ENCODE data around the gene GOLGA8H.
"Not testable (repeated sequence)": the region's sequence is repeated elsewhere in the genome, so short reads cannot be mapped to it uniquely, and the experiment has no call there.

The GOLGA8H gene

GRCh38 chr15:30603796-30604195 is at the start of gene GOLGA8H:
Gene GOLGA8H (plus strand): TSS chr15:30604028. CDS start chr15:30604126, 98 bp downstream.
- not testable (repeated sequence) for H3K4me3 Mint-ChIP-seq; H3K9me3 Mint-ChIP-seq; H3K36me3 Mint-ChIP-seq (ENCODE audit: low read depth); H3K4me1 Mint-ChIP-seq; H3K27ac Mint-ChIP-seq; DNase-seq; H3K27me3 Mint-ChIP-seq (ENCODE audit: low read depth, poor library complexity)

- H3K27ac Mint-ChIP-seq; H3K4me3 Mint-ChIP-seq; H3K9me3 Mint-ChIP-seq; H3K4me1 Mint-ChIP-seq; H3K27me3 Mint-ChIP-seq (ENCODE audit: low read depth, poor library complexity); H3K36me3 Mint-ChIP-seq (ENCODE audit: low read depth): not testable (repeated sequence)
- peak; percentile 13 for DNase-seq
Measured at GRCh38 chr15:30566949-30567348, 36.9 kb upstream of the GOLGA8H start.

DNA sequence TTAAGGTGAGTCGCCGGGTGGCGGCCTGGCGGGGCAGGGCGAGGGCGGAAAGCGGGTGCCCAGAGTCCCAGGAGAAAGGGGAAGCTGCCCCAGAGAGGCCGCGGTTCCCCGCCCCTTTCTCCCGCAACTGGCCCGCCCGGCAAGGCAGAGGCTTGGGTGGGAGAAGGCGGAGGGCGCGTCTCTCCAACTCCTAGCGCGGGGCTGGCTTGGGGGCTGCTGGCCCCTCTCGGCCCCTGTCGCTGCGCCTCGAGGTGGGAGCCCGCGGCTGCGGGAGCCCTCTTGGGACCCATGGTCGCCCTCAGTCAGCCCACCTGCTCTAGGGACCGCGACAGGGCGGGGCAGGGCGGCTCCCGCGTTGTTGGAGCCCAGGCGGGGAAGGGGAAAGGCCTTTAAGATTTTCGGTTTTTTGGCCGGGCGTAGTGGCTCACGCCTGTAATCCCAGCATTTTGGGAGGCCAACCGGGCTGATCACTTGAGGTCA is 30.8 kb upstream of the GOLGA8H start:
- H3K27ac Mint-ChIP-seq; H3K4me3 Mint-ChIP-seq; H3K27me3 Mint-ChIP-seq (ENCODE audit: low read depth, poor library complexity); H3K4me1 Mint-ChIP-seq; H3K9me3 Mint-ChIP-seq; H3K36me3 Mint-ChIP-seq (ENCODE audit: low read depth); DNase-seq: not testable (repeated sequence)

DNA sequence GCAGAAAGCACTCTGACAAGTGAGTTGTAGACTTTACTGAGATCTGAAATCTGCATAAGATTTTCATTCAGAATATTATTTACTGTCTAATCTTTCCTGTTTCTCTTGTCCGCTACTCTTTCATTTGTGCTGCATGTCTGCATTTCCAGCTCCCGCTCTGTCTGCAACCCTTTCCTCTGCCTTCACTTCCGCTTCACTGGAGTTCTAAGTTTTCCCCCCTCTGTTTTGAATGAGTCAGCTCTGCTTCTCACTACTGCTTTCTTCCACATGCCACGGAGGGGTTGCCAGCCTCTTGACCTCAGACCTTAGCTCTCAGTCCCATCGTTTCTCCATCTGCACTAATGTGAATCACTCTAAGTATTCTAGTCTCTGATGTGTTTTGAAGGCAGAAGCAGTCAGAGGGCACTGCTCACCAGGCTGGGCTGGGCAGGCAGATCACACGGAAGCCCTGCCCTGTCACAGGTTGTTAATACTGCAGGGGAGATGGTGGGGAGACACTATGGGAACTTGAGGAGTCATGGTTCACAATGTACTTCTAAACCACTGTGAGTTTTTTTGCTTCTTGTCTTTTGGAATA is 24.3 kb upstream of the GOLGA8H start:
- H3K27ac Mint-ChIP-seq; H3K9me3 Mint-ChIP-seq; H3K4me1 Mint-ChIP-seq; H3K27me3 Mint-ChIP-seq (ENCODE audit: low read depth, poor library complexity); DNase-seq; H3K4me3 Mint-ChIP-seq; H3K36me3 Mint-ChIP-seq (ENCODE audit: low read depth): not testable (repeated sequence)

GRCh38 chr15:30580716-30581115 is 23.1 kb upstream of the GOLGA8H start:
- not testable (repeated sequence) for H3K9me3 Mint-ChIP-seq; H3K4me1 Mint-ChIP-seq; H3K27ac Mint-ChIP-seq; H3K27me3 Mint-ChIP-seq (ENCODE audit: low read depth, poor library complexity); DNase-seq; H3K4me3 Mint-ChIP-seq; H3K36me3 Mint-ChIP-seq (ENCODE audit: low read depth)

DNA sequence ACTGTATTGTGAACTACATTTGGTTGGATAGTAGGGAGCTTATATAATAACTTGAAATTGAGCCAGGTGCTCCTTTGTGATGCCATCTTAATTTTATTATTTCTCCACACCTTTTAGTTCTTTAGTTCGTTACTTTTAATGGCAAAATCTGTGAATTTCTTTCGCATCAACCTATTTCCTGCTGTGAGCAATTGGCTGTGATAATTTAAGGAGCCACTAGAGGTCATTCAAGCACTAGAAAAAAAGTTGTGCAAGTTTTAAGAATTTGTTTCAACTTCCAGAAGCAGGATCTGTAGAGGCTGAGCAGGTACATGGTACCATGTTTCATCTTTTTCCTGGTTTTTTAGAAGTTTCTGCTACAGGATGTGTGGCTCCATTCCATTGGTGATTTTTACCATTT is 4.9 kb upstream of the GOLGA8H start:
- DNase-seq; H3K27me3 Mint-ChIP-seq (ENCODE audit: low read depth, poor library complexity); H3K36me3 Mint-ChIP-seq (ENCODE audit: low read depth); H3K4me1 Mint-ChIP-seq; H3K27ac Mint-ChIP-seq; H3K9me3 Mint-ChIP-seq; H3K4me3 Mint-ChIP-seq: not testable (repeated sequence)
- TF ChIP-seq, protein P1, sequence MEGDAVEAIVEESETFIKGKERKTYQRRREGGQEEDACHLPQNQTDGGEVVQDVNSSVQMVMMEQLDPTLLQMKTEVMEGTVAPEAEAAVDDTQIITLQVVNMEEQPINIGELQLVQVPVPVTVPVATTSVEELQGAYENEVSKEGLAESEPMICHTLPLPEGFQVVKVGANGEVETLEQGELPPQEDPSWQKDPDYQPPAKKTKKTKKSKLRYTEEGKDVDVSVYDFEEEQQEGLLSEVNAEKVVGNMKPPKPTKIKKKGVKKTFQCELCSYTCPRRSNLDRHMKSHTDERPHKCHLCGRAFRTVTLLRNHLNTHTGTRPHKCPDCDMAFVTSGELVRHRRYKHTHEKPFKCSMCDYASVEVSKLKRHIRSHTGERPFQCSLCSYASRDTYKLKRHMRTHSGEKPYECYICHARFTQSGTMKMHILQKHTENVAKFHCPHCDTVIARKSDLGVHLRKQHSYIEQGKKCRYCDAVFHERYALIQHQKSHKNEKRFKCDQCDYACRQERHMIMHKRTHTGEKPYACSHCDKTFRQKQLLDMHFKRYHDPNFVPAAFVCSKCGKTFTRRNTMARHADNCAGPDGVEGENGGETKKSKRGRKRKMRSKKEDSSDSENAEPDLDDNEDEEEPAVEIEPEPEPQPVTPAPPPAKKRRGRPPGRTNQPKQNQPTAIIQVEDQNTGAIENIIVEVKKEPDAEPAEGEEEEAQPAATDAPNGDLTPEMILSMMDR (IDR thresholded peaks at IDR 0.05): peak; percentile 19

DNA sequence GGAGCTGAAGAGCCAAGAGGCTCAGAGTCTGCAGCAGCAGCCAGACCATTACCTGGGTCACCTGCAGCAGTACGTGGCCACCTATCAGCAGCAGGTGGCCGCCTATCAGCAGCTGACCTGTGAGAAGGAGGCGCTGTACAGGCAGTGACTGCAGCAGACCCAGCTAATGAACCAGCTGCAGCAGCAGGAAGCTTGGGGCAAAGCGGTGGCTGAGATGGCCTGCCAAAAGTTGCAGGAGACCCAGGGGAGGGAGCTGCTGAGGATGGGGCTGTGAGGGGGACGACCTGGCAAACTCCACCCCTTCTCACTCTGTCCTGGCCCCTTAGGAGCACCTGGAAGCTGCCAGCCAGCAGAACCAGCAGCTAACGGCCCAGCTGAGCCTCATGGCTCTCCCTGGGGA is 8.4 kb downstream of the GOLGA8H start:
- not testable (repeated sequence) for H3K4me3 Mint-ChIP-seq; DNase-seq; H3K36me3 Mint-ChIP-seq (ENCODE audit: low read depth); H3K9me3 Mint-ChIP-seq; H3K4me1 Mint-ChIP-seq; H3K27ac Mint-ChIP-seq; H3K27me3 Mint-ChIP-seq (ENCODE audit: low read depth, poor library complexity)

GRCh38 chr15:30621342-30621741 is 17.5 kb downstream of the GOLGA8H start:
- H3K4me1 Mint-ChIP-seq: peaks cover 11% of the 10 kb centered on the region
- not testable (repeated sequence) for H3K4me3 Mint-ChIP-seq; H3K27ac Mint-ChIP-seq; H3K27me3 Mint-ChIP-seq (ENCODE audit: low read depth, poor library complexity); H3K36me3 Mint-ChIP-seq (ENCODE audit: low read depth); H3K9me3 Mint-ChIP-seq; DNase-seq
- TF ChIP-seq, protein P1 (IDR thresholded peaks at IDR 0.05): peak; percentile 30

DNA sequence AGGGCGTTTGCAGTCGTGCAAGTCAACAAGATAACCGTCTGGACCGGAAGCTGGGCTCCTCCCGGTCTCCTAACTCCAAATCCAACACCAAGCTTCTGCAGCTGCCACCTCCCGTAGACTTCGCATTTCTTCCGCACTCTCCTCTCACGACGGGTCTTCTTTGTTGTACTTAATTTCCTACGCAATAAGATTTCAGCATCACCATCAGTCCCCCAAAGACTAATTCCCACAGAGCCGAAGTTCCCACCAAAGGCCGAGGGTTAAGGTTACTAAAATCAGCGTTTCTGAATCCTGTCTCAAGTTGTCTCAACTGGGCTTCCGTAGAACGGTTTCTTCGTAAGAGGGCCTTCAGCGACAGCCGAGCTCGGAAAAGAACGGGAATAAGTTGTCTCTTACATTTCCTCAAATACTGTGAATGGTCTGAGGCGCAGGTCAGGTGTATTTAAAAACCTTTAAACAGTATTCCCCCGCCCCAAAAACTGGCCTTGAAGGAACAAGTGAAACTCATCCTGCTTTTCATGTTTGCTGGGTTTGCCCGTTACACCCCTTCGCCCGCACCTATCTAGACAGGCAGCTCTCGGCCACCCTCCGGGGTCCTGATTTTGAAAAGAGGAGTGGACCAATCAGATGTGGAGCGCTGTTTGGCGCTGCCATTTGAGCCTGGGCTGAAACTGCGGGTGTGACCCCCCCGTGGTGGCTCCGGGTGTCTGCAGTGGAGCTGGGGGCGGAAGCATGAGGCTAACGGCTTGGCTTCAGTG is 21.8 kb downstream of the GOLGA8H start, which contains the start of gene ARHGAP11B:
Gene ARHGAP11B (plus strand): TSS at position 693 of the 758 bp plus-strand sequence.
- H3K27ac Mint-ChIP-seq: peak within 1 kb of the TSS; percentile 99
- H3K9me3 Mint-ChIP-seq: not testable (repeated sequence)

DNA sequence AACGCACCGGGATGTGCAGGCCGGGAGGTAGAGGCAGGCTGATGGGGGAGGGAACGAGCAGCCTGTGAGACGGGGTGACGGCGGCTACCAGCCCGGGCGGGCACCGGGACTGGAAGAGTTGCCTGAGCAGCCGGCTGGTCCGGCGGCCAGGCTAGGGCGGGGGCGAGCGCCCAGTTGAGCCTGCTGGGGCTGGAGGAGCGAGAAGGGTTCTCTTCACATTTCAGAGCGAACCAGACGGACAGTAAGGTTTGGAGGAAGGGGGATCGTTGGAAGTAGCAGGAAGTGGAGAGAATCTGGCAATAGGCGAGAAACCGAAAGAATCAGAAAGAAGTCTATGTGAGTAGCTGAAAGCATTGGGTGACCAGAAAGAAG is 22.4 kb downstream of the GOLGA8H start:
- not testable (repeated sequence) for H3K27me3 Mint-ChIP-seq (ENCODE audit: low read depth, poor library complexity); H3K9me3 Mint-ChIP-seq; H3K36me3 Mint-ChIP-seq (ENCODE audit: low read depth)
- peaks cover 31% of the 10 kb centered on the region for H3K4me1 Mint-ChIP-seq
- peak overlapping the region; percentile 98 for H3K4me3 Mint-ChIP-seq
- peak overlapping the region; percentile 99 for H3K27ac Mint-ChIP-seq
- DNase-seq: peak; percentile 15

More for the DNA sequence above, 21.8 kb downstream of the GOLGA8H start, which contains the start of gene ARHGAP11B:
- not testable (repeated sequence) for H3K36me3 Mint-ChIP-seq (ENCODE audit: low read depth); H3K27me3 Mint-ChIP-seq (ENCODE audit: low read depth, poor library complexity)
- Mint-ChIP-seq H3K4me1 (peaks cover 31% of the 10 kb centered on the region), H3K4me3 (peak within 1 kb of the TSS; percentile 98)
- peak; percentile 90 for DNase-seq

DNA sequence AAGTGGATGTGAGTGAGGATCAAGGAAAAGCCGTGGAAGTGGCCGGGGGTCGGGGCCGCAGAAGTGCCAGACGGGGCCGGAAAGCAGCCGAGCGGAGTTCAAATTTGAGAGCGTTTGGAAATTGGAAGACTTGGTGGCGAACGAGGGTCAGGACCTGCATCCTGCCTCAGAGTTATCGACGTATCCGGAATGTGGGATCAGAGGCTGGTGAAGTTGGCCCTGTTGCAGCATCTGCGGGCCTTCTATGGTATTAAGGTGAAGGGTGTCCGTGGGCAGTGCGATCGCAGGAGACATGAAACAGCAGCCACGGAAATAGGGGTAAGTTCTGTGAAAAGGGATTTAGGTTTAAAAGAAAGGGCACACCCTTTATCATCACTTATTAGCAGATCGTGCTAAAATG is 22.8 kb downstream of the GOLGA8H start:
- H3K4me1 Mint-ChIP-seq: peaks cover 31% of the 10 kb centered on the region
- peak; percentile 17 for DNase-seq
- not testable (repeated sequence) for H3K9me3 Mint-ChIP-seq; H3K27me3 Mint-ChIP-seq (ENCODE audit: low read depth, poor library complexity); H3K36me3 Mint-ChIP-seq (ENCODE audit: low read depth)
- H3K27ac Mint-ChIP-seq: peak overlapping the region; percentile 99
- H3K4me3 Mint-ChIP-seq: peak overlapping the region; percentile 98
